WTC11 (cell line): ENCODE measurements around the gene EXOC4. TPM values are rescaled to one million over a fixed set of nuclear protein-coding genes. Genes with fewer than 3 reads are reported as not detected.

Experiments used
- ATAC-seq: fragments of 200-7000 bp; cut with Tn5 transposase; 2 replicates; pipeline ENCODE4 v1.10.0; 2021; ENCODE audit warnings: mild to moderate bottlenecking, moderate library complexity
- CTCF ChIA-PET: fragments of 300-600 bp; sonication (Branson Sonifier 250); formaldehyde crosslinking; loops from one replicate; lab custom pipeline; 2021; ENCODE audit warnings: antibody characterized with exemption; lab: Charles Lee
- POLR2A ChIA-PET: fragments of 350-600 bp; sonication (Branson Sonifier 250); formaldehyde crosslinking; loops from one replicate; lab custom pipeline; 2021; ENCODE audit warnings: antibody characterized with exemption; lab: Charles Lee
- DNase-seq: peaks from one replicate; pipeline ENCODE4 v3.0.0; 2021; ENCODE audit warnings: low spot score
- H3K27ac Mint-ChIP-seq: 2 replicates; pipeline ENCODE4 v1.8.0; 2021; ENCODE audit warnings: mixed read lengths
- H3K27me3 Mint-ChIP-seq: 2 replicates; pipeline ENCODE4 v1.8.0; 2021; ENCODE audit warnings: low read depth, mild to moderate bottlenecking, moderate library complexity, mixed read lengths
- H3K36me3 Mint-ChIP-seq: 2 replicates; pipeline ENCODE4 v1.8.0; 2021; ENCODE audit warnings: mixed read lengths
- H3K4me1 Mint-ChIP-seq: 2 replicates; pipeline ENCODE4 v1.8.0; 2022; ENCODE audit warnings: mixed read lengths
- H3K4me3 Mint-ChIP-seq: 2 replicates; pipeline ENCODE4 v1.8.0; 2021; ENCODE audit warnings: mild to moderate bottlenecking, moderate library complexity, mixed read lengths
- H3K9me3 Mint-ChIP-seq: 2 replicates; pipeline ENCODE4 v1.8.0; 2021; ENCODE audit warnings: mixed read lengths
- AR ChIP-seq: fragments of 250-450 bp; sonication (Bioruptor Pico); IDR thresholded peaks from 2 replicates; pipeline ENCODE4 v1.9.0; 2021; ENCODE audit warnings: mild to moderate bottlenecking
- ATF3 ChIP-seq: sonication (generic); formaldehyde crosslinking; conservative IDR thresholded peaks from 2 replicates; pipeline ENCODE4 v1.8.1; 2022; ENCODE audit warnings: mild to moderate bottlenecking, missing genetic modification reagents
- CBFB ChIP-seq: sonication (generic); formaldehyde crosslinking; IDR thresholded peaks from 2 replicates; pipeline ENCODE4 v1.8.1; 2022; ENCODE audit warnings: mild to moderate bottlenecking, low read depth, missing genetic modification reagents
- ERG ChIP-seq: fragments of 250-450 bp; sonication (Bioruptor Pico); IDR thresholded peaks from 2 replicates; pipeline ENCODE4 v1.8.0; 2021; ENCODE audit warnings: mild to moderate bottlenecking
- IRF2 ChIP-seq: sonication (generic); formaldehyde crosslinking; IDR thresholded peaks from 2 replicates; pipeline ENCODE4 v1.8.0; 2022; ENCODE audit warnings: low read depth, missing genetic modification reagents, borderline replicate concordance
- NFATC4 ChIP-seq: fragments of 250-450 bp; sonication (Bioruptor Pico); IDR thresholded peaks from 2 replicates; pipeline ENCODE4 v1.9.0; 2021; ENCODE audit warnings: mild to moderate bottlenecking
- NR1H2 ChIP-seq: sonication (generic); formaldehyde crosslinking; IDR thresholded peaks from 2 replicates; pipeline ENCODE4 v1.9.0; 2021; ENCODE audit warnings: mild to moderate bottlenecking, moderate library complexity, missing genetic modification reagents
- SMAD3 ChIP-seq: sonication (generic); formaldehyde crosslinking; IDR thresholded peaks from 2 replicates; pipeline ENCODE4 v1.8.0; 2022; ENCODE audit warnings: missing genetic modification reagents, mild to moderate bottlenecking, borderline replicate concordance
- SMAD4 ChIP-seq: sonication (generic); formaldehyde crosslinking; IDR thresholded peaks from 2 replicates; pipeline ENCODE4 v1.8.0; 2022; ENCODE audit warnings: mild to moderate bottlenecking, missing genetic modification reagents
- SP1 ChIP-seq: sonication (generic); formaldehyde crosslinking; conservative IDR thresholded peaks from 2 replicates; pipeline ENCODE4 v1.8.1; 2022; ENCODE audit warnings: missing genetic modification reagents
- USF2 ChIP-seq: sonication (generic); formaldehyde crosslinking; IDR thresholded peaks from 2 replicates; pipeline ENCODE4 v1.8.1; 2023; ENCODE audit warnings: mild to moderate bottlenecking, missing genetic modification reagents, moderate library complexity
- ZBTB43 ChIP-seq: sonication (generic); formaldehyde crosslinking; IDR thresholded peaks from 2 replicates; pipeline ENCODE4 v1.8.1; 2023; ENCODE audit warnings: mild to moderate bottlenecking, missing genetic modification reagents
- ZNF232 ChIP-seq: sonication (generic); formaldehyde crosslinking; IDR thresholded peaks from 2 replicates; pipeline ENCODE4 v1.8.0; 2022; ENCODE audit warnings: mild to moderate bottlenecking, missing genetic modification reagents
- ZNF532 ChIP-seq: fragments of 250-450 bp; sonication (Bioruptor Pico); IDR thresholded peaks from 2 replicates; pipeline ENCODE4 v1.9.0; 2021; ENCODE audit warnings: mild to moderate bottlenecking, borderline replicate concordance
- total RNA-seq: library from RNA; stranded (reverse); gene quantifications from 3 replicates; pipeline ENCODE4 v1.2.3, GENCODE V29; 2021

EXOC4 gene
- total RNA-seq, 1 experiment from 2014 or later: 62.0 TPM

GRCh38 chr7:134105841-134106240 lies 853.0 kb downstream of the EXOC4 start (continued):
- TF ChIP-seq ZBTB43 (CRISPR knock-in tag): no peak
- TF ChIP-seq SP1 (CRISPR knock-in tag): no peak
- no peak for TF ChIP-seq ATF3
- no peak for TF ChIP-seq SMAD3 (CRISPR knock-in tag)
- TF ChIP-seq, all 79 proteins: peak for 0

GRCh38 chr7:134108802-134109201 lies 855.9 kb downstream of the EXOC4 start:
- peaks cover 2% of the 10 kb centered on the region; the same call in 1 of the 2 replicates for H3K36me3 Mint-ChIP-seq
- H3K4me1 Mint-ChIP-seq: peaks cover 30% of the 10 kb centered on the region

More at GRCh38 chr7:134108802-134109201, 855.9 kb downstream of the EXOC4 start:
- peaks cover 4% of the 10 kb centered on the region for H3K9me3 Mint-ChIP-seq
- no peak for TF ChIP-seq CBFB
- TF ChIP-seq SMAD4: no peak
- TF ChIP-seq ATF3: no peak
- no peak for TF ChIP-seq USF2 (CRISPR knock-in tag)
- TF ChIP-seq NFATC4 (CRISPR knock-in tag): no peak
- no peak for TF ChIP-seq AR (CRISPR knock-in tag)
- TF ChIP-seq NR1H2: no peak
- TF ChIP-seq SMAD3 (CRISPR knock-in tag): no peak
- TF ChIP-seq ZNF232: no peak
- no peak for TF ChIP-seq ZNF532 (CRISPR knock-in tag)
- TF ChIP-seq IRF2 (CRISPR knock-in tag): no peak
- no peak for TF ChIP-seq ERG (CRISPR knock-in tag)
- POLR2A ChIA-PET: interaction anchor here (0.7 kb wide), 1 partner anchor 115 kb away, joined by 3 read pairs; no protein-coding TSS in a partner anchor
- ATAC-seq (no peak), DNase-seq (no peak)
- H3K27ac Mint-ChIP-seq: no peak overlapping the region
- H3K27me3 Mint-ChIP-seq: no peaks in the 10 kb centered on the region
- CTCF ChIA-PET: no interaction called here
- no peak overlapping the region for H3K4me3 Mint-ChIP-seq
